Measurements from ENCODE around the gene OSBPL9.

Gene OSBPL9

GRCh38 chr1:51829058-51829457, 212.2 kb downstream of the OSBPL9 start:
- peaks cover 29% of the 10 kb centered on the region for H3K36me3 Mint-ChIP-seq (ENCODE audit: insufficient read depth)
- no peak overlapping the region for H3K4me3 Mint-ChIP-seq
- ATAC-seq (replicated peaks; ENCODE audit: extremely low read depth, poor library complexity, severe bottlenecking) (no peak), DNase-seq (ENCODE audit: low spot score in 2 of 2) (no peak)
- no peaks in the 10 kb centered on the region for H3K9me3 Mint-ChIP-seq
- H3K27ac Mint-ChIP-seq (ENCODE audit: low read depth) = no peak overlapping the region
- H3K27me3 Mint-ChIP-seq = no peaks in the 10 kb centered on the region
- peaks cover 5% of the 10 kb centered on the region for H3K4me1 Mint-ChIP-seq

- Mint-ChIP-seq H3K9me3 (no peaks in the 10 kb centered on the region), H3K36me3 (ENCODE audit: insufficient read depth) (peaks cover 44% of the 10 kb centered on the region), H3K4me3 (no peak overlapping the region), H3K27me3 (no peaks in the 10 kb centered on the region), H3K27ac (ENCODE audit: low read depth) (no peak overlapping the region), H3K4me1 (peaks cover 13% of the 10 kb centered on the region)
- DNase-seq (ENCODE audit: low spot score in 2 of 2) (no peak), ATAC-seq (replicated peaks; ENCODE audit: extremely low read depth, poor library complexity, severe bottlenecking) (no peak)
Observed at GRCh38 chr1:51833700-51834099, 216.8 kb downstream of the OSBPL9 start.

GRCh38 chr1:51837243-51837642, 220.4 kb downstream of the OSBPL9 start:
- DNase-seq (ENCODE audit: low spot score in 2 of 2) (no peak), ATAC-seq (replicated peaks; ENCODE audit: extremely low read depth, poor library complexity, severe bottlenecking) (no peak)
- Mint-ChIP-seq H3K27me3 (no peaks in the 10 kb centered on the region), H3K36me3 (ENCODE audit: insufficient read depth) (peaks cover 46% of the 10 kb centered on the region), H3K4me1 (peaks cover 28% of the 10 kb centered on the region), H3K9me3 (no peaks in the 10 kb centered on the region), H3K4me3 (no peak overlapping the region), H3K27ac (ENCODE audit: low read depth) (peak overlapping the region; percentile 46)
